Esophagus muscularis mucosa (tissue), 4 donors: Measurements from ENCODE around the gene VGLL4. TPM values are rescaled to one million over a fixed set of nuclear protein-coding genes. Genes with fewer than 3 reads are reported as not detected.

Experiments
- DNase-seq: peaks from one replicate; pipeline ENCODE4 v3.0.0-alpha.2; 2017; ENCODE audit errors: extremely low spot score
- H3K27ac ChIP-seq, 4 donors: fragments of 200-600 bp; sonication (generic); replicated peaks in 1 of 4; 1 replicate in 3 of 4; 2 replicates in 1 of 4; pipeline ENCODE4 v1.5.1; 2016 to 2019; ENCODE audit warnings: mild to moderate bottlenecking in 1 of 4
- H3K27me3 ChIP-seq, 4 donors: fragments of 200-600 bp; sonication (generic); one replicate each; pipeline versions ENCODE4 v1.5.1 to v1.6.0; 2016 to 2019
- H3K36me3 ChIP-seq, 4 donors: fragments of 200-600 bp; sonication (generic); one replicate each; pipeline ENCODE4 v1.5.1; 2016 to 2019
- H3K4me1 ChIP-seq, 4 donors: fragments of 200-600 bp; sonication (generic); one replicate each; pipeline ENCODE4 v1.5.1; 2016 to 2019
- H3K4me3 ChIP-seq, 4 donors: fragments of 200-600 bp; sonication (generic); 1 replicate in 2 of 4; 2 replicates in 2 of 4; pipeline ENCODE4 v1.5.1; 2016 to 2019; ENCODE audit warnings: mild to moderate bottlenecking in 4 of 4, moderate library complexity in 1 of 4
- H3K9me3 ChIP-seq, 4 donors: fragments of 200-600 bp; sonication (generic); 1 replicate in 3 of 4; 2 replicates in 1 of 4; pipeline ENCODE4 v1.5.1; 2016 to 2019
- EP300 ChIP-seq: sonication (generic); formaldehyde crosslinking; IDR thresholded peaks from one replicate; pipeline ENCODE4 v1.6.1; 2017; ENCODE audit warnings: antibody characterized with exemption
- POLR2A ChIP-seq: fragments of 450-650 bp; IDR thresholded peaks from one replicate; pipeline ENCODE4 v1.6.1; 2017; ENCODE audit warnings: antibody characterized with exemption, moderate library complexity, mild to moderate bottlenecking, low read depth
- POLR2AphosphoS5 ChIP-seq, 2 donors: sonication (generic); formaldehyde crosslinking; IDR thresholded peaks; one replicate each; pipeline ENCODE4 v1.6.1; 2017; ENCODE audit warnings: antibody characterized with exemption in 2 of 2
- WGBS: methylation state at CpG from one replicate; pipeline ENCODE4 v1.1.5; 2018; 5-methylcytosine and 5-hydroxymethylcytosine counted together
- intact Hi-C: fragments of 100-400 bp; cut with DNase I; formaldehyde crosslinking; loops from one replicate; pipeline ENCODE4 v1.15.1; 2023
- total RNA-seq, 4 donors: library from RNA; depleted of rRNA; stranded (reverse); fragments of >200 nt; gene quantifications; one replicate each; pipeline versions ENCODE4 v1.1.0 to v1.2.1, GENCODE V29; 2016
- TF ChIP-seq, protein P1 (sequence below), 3 experiments: fragments of 200-600 bp in 2 of 3; fragments of 450-650 bp in 1 of 3; sonication (generic) in 2 of 3; IDR thresholded peaks; one replicate each; pipeline ENCODE4 v1.5.1; 2017 to 2019; ENCODE audit warnings: antibody characterized with exemption in 3 of 3, mild to moderate bottlenecking in 2 of 3, moderate library complexity in 1 of 3

Gene VGLL4
- total RNA-seq, 4 donors from 2014 or later: 51.5 to 222 (median 80.7) TPM

GRCh38 chr3:11553436-11554235, 90.1 kb downstream of the VGLL4 start:
- Histone ChIP-seq H3K4me3 (no peak overlapping the region), H3K4me1 (peaks cover 50 to 61% (median 57%) of the 10 kb centered on the region in 4 donors), H3K27ac (peak overlapping the region; percentile 41 to 66 (median 57)), H3K9me3 (no peaks in the 10 kb centered on the region), H3K27me3 (no peaks in the 10 kb centered on the region), H3K36me3 (peaks cover 6 to 42% (median 14%) of the 10 kb centered on the region in 4 donors)
- DNase-seq: no peak
- TF ChIP-seq, protein P1, sequence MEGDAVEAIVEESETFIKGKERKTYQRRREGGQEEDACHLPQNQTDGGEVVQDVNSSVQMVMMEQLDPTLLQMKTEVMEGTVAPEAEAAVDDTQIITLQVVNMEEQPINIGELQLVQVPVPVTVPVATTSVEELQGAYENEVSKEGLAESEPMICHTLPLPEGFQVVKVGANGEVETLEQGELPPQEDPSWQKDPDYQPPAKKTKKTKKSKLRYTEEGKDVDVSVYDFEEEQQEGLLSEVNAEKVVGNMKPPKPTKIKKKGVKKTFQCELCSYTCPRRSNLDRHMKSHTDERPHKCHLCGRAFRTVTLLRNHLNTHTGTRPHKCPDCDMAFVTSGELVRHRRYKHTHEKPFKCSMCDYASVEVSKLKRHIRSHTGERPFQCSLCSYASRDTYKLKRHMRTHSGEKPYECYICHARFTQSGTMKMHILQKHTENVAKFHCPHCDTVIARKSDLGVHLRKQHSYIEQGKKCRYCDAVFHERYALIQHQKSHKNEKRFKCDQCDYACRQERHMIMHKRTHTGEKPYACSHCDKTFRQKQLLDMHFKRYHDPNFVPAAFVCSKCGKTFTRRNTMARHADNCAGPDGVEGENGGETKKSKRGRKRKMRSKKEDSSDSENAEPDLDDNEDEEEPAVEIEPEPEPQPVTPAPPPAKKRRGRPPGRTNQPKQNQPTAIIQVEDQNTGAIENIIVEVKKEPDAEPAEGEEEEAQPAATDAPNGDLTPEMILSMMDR (IDR thresholded peaks at IDR 0.05): no peak
- TF ChIP-seq POLR2AphosphoS5 (IDR thresholded peaks at IDR 0.05) (peak; percentile 23 to 34), EP300 (no peak), POLR2A (no peak)
- 66% methylated on average over 15 of the region's 17 CpGs for WGBS
- intact Hi-C loops: no loop called here

GRCh38 chr3:11552289-11553264, 91.1 kb downstream of the VGLL4 start:
- Histone ChIP-seq H3K4me1 (peaks cover 46 to 54% (median 50%) of the 10 kb centered on the region in 4 donors), H3K27me3 (no peaks in the 10 kb centered on the region), H3K27ac (peak overlapping the region in 2 of 4 donors; percentile 30 to 66), H3K4me3 (no peak overlapping the region), H3K36me3 (peaks cover 0 to 35% (median 8%) of the 10 kb centered on the region in 4 donors), H3K9me3 (no peaks in the 10 kb centered on the region)
- DNase-seq: no peak
- 96% methylated on average over 14 of the region's 16 CpGs for WGBS
- TF ChIP-seq, protein P1 (IDR thresholded peaks at IDR 0.05): no peak
- TF ChIP-seq POLR2AphosphoS5 (IDR thresholded peaks at IDR 0.05) (no peak), EP300 (no peak)
- intact Hi-C loops: no loop called here

GRCh38 chr3:11551036-11551435, 92.7 kb downstream of the VGLL4 start:
- Histone ChIP-seq H3K9me3 (no peaks in the 10 kb centered on the region), H3K36me3 (peaks cover 0 to 32% (median 8%) of the 10 kb centered on the region in 4 donors), H3K4me3 (no peak overlapping the region), H3K27ac (no peak overlapping the region), H3K4me1 (peaks cover 31 to 41% (median 35%) of the 10 kb centered on the region in 4 donors), H3K27me3 (no peaks in the 10 kb centered on the region)
- TF ChIP-seq POLR2A (no peak), POLR2AphosphoS5 (IDR thresholded peaks at IDR 0.05) (no peak), EP300 (no peak)
- TF ChIP-seq, protein P1 (IDR thresholded peaks at IDR 0.05): no peak
- DNase-seq: no peak
- WGBS: 74% methylated on average over 17 of the region's 17 CpGs
- intact Hi-C loops: no loop called here

- no peak for TF ChIP-seq EP300
- TF ChIP-seq POLR2A: no peak
- TF ChIP-seq POLR2AphosphoS5 (IDR thresholded peaks at IDR 0.05): no peak
- TF ChIP-seq, protein P1 (IDR thresholded peaks at IDR 0.05): no peak
- Histone ChIP-seq H3K4me1 (peaks cover 22 to 38% (median 33%) of the 10 kb centered on the region in 4 donors), H3K9me3 (no peaks in the 10 kb centered on the region), H3K27me3 (no peaks in the 10 kb centered on the region), H3K27ac (no peak overlapping the region), H3K4me3 (no peak overlapping the region), H3K36me3 (peaks cover 0 to 18% (median 4%) of the 10 kb centered on the region in 4 donors)
- intact Hi-C loops: no loop called here
- DNase-seq: no peak
- WGBS: 90% methylated on average over 9 of the region's 9 CpGs
These were observed 94.1 kb downstream of the VGLL4 start for GRCh38 chr3:11549580-11550140.
